HG03103 (cell line): ENCODE results near the gene DNAJC15.
"Not testable (repeated sequence)": the region's sequence is repeated elsewhere in the genome, so short reads cannot be mapped to it uniquely, and the experiment has no call there.

ENCODE experiments used
- ATAC-seq: cut with Tn5 transposase; IDR thresholded peaks from one replicate; pipeline ENCODE4 v1.9.1; 2021; ENCODE audit warnings: low read depth; ENCODE audit not compliant: unreplicated experiment

DNAJC15 gene

DNA sequence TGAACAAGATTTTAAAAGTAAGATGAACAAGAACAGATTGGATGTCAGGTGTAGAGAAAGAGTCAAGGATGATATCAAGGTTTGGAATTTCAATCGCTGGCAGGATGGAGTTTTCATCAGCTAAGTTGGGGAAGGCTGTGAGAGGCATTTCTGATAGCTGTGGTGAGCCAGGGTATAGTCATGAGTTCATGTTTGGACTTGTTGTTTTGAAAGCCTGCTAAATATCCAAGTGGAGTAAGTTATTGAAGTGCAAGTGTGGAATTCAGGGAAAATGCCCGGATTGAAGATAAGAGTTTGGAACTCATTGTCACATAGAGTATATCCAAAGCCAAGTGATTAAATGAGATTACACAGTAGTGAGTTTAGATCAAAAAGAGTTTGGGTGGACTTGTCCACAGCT, 20.4 kb upstream of the DNAJC15 start:
- ATAC-seq: no peak

DNA sequence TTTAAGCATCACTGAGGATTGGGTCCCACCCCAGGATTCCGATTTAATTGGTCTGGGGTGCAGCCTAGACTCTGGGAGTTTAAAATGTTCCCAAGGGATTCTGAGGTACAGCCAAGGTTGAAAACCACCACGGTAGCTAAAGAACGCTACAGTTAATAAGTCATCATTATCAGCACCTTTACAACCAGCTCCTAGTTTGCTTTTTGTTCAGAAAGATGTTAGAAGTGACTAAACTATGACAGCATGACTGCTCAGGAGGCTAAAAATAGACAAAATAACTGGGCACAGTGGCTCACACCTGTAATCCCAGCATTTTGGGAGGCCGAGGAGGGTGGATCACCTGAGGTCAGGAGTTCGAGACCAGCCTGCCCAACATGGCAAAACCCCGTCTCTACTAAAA, 19.7 kb upstream of the DNAJC15 start:
- ATAC-seq: no peak

- ATAC-seq: no peak
Observed at GRCh38 chr13:43005460-43006236, 17.7 kb upstream of the DNAJC15 start.

DNA sequence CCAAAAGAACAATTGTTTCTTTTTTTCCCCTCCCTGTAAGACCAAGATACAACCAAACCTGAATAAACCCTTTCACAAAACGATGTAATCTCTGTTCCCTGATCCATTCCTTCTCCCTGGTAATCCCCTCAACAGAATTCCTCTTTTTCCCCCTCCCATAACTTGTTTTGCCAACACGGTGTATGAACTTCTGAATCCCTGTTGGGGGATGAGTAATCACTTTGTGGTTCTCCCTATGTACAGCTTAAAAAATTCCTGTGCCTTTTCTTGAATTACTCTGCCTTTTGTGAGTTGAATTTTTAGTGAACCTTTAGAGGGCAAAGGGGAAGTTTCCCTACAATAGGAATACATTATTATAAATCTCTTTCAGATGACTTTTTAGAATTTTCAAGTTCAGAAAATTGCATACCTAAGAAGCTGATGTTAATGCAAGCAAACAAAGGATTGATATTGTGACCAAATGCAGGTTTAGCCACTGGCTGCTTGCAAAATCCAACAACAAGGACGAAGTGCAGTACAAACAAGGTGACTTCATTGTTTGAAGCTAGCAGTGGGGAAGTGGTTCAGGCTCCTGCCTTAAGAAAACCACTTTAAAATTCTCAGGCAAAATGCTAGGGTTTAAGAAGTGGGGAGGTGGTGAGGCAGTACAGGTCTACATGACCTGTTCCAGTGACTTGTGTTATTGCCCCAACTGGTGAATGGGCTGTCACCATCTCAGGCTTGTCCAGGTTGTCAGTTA, 16.3 kb upstream of the DNAJC15 start:
- ATAC-seq: no peak

DNA sequence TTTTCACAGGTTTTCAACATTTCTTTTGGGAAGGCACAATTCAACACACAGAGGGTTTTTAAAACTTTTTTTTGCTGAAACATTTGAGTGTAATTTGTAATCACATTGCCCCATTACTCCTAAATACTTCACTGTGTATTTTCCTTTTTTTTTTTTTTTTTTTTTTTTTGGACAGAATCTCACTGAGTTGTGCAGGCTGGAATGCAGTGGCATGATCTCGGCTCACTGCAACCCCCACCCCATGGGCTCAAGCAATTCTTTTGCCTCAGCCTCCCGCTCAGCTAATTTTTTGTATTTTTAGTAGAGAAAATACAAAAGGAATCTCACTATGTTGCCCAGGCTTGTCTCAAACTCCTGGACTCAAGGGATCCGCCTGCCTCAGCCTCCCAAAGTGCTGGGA, 14.8 kb upstream of the DNAJC15 start:
- ATAC-seq: no peak

DNA sequence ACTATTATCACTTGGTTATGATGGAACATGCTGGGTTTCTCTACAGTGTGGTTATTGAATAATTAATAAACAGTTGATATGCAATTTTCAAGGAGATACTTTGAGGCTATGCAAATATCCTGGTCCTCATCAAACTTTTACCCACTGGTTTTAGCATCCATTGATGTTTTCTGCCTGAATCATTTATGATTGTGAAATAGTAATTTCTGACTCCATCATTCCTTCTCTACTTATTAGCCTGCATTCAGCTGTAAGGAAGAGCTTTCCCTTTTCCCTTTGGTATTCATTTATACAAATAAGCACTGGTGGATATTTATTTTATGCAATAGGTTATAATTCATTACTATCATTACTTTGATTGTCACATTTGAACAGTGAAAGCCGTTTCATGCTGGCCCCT, 13.9 kb upstream of the DNAJC15 start:
- ATAC-seq: no peak

GRCh38 chr13:43014162-43014561, 9.2 kb upstream of the DNAJC15 start:
- ATAC-seq: no peak

DNA sequence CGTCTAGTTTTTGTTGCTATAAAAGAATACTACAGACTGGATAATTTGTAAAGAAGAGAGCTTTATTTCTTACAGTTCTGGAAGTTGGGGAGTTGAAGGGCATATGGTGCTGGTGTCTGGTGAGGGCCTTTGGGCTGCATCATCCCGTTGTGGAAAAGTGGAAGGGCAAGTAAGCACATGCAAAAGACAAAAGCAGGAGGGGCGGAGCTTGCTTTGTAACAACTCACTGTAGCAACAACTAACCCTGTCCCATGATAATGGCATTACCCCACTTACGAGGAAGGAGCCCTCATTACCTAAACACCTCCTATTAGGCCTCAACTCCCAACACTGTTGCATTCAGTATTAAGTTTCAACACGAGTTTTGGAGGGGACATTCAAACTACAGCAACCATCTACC, 7.2 kb upstream of the DNAJC15 start:
- no peak for ATAC-seq

DNA sequence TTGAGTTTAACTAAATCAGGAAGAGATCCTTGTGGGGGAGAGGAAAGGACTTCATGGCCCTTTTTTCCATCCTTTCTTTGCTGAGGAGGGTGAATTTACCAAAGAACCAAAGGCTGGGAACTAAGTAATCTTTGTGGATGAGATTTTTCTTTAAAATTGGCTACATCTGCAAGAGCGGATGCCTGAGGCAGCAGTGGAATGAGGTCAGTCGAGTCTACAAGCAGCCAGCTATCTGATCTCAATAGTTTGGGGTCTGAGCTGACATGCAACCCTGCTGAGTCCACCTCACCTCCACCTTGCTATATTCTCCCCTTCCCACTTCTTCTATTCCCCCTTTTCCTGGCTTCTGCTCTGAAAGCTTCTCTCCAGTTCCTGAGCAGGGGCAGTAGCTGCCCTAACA, 3.6 kb upstream of the DNAJC15 start:
- no peak for ATAC-seq

GRCh38 chr13:43020794-43021193, 2.6 kb upstream of the DNAJC15 start:
- no peak for ATAC-seq

GRCh38 chr13:43021926-43022670, 1.3 kb upstream of the DNAJC15 start:
- ATAC-seq: no peak

GRCh38 chr13:43022934-43023288, 475 bp upstream of the DNAJC15 start:
- no peak for ATAC-seq

- ATAC-seq: no peak
Observed at GRCh38 chr13:43026262-43026661, 2.9 kb downstream of the DNAJC15 start.

- no peak for ATAC-seq
Observed at GRCh38 chr13:43030548-43030947, 7.2 kb downstream of the DNAJC15 start.

- ATAC-seq: no peak
Observed at GRCh38 chr13:43031881-43032280, 8.5 kb downstream of the DNAJC15 start.

DNA sequence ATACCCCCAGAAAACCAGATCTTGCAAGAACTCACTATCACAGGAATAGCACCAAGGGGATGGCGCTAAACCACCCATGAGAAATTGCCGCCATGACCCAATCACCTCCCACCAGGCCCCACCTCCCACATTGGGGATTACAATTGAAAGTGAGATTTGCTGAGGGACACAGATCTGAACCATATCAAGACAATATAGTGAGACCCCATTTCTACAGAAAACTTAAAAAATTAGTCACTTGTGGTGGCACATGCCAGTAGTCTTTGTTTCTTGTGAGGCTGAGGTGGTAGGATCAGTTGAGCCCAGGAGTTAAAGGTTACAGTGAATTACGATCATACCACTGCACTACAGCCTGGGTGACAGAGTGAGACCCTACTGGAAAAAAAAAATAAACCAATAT, 9.7 kb downstream of the DNAJC15 start:
- ATAC-seq: no peak

DNA sequence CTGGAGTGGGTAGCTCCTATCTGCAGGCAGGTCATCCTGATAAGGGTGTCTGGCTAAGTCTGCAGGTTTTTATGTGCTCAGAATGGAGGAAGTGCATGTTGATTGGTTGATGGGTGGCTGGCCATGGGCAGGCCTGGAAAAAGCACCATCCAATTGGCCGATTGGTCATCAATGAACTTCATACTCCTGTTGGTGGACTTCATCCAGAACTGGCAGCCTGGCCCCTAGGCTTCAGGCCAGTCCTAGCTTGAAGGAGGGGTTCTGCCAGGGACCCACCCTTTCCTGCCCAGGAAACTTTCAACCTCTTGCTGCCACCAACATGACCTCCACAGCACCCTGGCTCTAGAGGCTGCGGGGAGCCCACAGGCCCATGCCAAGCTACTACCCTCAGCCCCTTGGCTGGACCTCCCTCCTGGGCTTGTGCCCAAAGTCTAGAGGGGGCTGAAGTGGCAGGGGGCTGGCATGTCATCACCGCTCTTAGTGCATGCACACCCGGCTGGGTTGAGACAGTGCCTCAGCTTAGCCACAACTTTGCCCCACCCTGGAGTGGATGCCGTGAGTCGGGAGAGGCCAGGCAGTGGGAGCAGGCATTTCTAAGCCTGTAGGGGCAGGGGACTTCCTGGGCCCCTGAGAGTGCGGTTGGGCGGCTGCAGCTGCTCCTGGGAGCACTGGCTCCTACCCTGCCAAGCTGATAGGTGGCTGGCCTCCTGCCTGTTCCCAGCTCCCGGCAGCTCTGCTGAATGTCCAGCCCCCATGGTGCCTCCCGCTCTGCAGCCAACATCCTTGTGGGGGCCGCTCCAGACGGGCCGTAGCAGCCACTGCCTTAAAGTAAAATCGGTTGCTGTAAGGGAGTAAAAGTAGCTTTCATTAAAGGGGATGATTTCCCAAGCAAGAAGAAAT, 13.2 kb downstream of the DNAJC15 start:
- ATAC-seq: no peak

DNA sequence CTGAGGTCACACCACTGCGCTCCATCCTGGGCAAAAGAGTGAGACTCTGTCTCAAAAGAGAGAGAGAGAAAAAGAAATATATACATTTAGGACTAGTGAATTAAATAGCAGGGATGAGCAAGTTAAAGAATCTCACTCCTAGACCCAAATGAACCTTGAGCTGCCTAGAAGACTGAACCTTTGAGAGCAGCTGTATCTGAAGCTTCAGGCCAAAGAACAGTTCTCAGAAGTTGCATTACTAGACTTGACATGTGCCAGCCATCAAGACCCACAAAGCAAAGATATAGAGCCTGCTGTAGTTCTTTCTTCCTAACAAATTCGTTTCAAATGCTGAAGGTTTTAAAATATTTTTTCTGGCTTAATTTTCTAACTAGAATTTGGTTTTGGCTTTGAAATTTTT, 16.6 kb downstream of the DNAJC15 start:
- no peak for ATAC-seq

DNA sequence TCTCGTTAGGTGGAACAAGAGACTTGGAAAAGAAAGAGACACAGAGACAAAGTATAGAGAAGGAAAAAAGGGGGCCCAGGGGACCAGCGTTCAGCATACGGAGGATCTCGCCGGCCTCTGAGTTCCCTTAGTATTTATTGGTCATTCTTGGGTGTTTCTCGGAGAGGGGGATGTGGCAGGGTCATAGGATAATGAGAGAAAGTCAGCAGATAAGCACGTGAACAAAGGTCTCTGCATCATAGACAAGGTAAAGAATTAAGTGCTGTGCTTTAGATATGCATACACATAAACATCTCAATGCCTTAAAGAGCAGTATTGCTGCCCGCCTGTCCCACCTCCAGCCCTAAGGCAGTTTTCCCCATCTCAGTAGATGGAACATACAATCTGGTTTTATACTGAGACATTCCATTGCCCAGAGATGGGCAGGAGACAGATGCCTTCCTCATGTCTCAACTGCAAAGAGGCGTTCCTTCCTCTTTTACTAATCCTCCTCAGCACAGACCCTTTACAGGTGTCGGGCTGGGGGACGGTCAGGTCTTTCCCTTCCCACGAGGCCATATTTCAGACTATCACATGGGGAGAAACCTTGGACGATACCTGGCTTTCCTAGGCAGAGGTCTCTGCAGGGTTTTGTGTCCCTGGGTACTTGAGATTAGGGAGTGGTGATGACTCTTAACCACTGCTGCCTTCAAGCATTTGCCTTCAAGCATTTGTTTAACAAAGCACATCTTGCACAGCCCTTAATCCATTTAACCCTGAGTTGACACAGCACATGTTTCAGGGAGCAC, 17.4 kb downstream of the DNAJC15 start:
- not testable (repeated sequence) for ATAC-seq
